G401.6 (cell line): ENCODE measurements around the gene ATXN7L2.

ENCODE experiments used
- FAIRE-seq: peaks from 2 replicates; lab custom pipeline; 2012; peaks lifted over from hg19 to GRCh38; lab: Jason Lieb, UNC

The ATXN7L2 gene

DNA sequence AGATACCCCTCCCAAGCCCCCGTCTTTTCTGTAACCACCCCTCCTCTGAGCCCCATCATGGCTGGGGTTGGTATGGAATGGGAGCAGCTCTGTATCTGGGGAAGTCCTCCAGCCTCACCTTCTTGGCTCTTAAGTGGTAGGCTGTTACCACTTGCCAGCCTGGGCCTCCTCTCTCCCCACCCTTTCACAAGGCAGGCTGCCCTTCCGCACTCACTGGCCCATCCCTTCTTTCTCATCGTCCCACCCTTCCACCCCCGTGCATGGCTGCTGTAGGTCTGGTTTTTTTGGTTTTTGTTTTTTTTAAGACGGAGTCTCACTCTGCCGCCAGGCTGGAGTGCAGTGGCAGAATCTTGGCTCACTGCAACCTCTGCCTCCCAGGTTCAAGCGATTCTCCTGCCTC is 15.4 kb downstream of the ATXN7L2 start:
- FAIRE-seq: no peak

DNA sequence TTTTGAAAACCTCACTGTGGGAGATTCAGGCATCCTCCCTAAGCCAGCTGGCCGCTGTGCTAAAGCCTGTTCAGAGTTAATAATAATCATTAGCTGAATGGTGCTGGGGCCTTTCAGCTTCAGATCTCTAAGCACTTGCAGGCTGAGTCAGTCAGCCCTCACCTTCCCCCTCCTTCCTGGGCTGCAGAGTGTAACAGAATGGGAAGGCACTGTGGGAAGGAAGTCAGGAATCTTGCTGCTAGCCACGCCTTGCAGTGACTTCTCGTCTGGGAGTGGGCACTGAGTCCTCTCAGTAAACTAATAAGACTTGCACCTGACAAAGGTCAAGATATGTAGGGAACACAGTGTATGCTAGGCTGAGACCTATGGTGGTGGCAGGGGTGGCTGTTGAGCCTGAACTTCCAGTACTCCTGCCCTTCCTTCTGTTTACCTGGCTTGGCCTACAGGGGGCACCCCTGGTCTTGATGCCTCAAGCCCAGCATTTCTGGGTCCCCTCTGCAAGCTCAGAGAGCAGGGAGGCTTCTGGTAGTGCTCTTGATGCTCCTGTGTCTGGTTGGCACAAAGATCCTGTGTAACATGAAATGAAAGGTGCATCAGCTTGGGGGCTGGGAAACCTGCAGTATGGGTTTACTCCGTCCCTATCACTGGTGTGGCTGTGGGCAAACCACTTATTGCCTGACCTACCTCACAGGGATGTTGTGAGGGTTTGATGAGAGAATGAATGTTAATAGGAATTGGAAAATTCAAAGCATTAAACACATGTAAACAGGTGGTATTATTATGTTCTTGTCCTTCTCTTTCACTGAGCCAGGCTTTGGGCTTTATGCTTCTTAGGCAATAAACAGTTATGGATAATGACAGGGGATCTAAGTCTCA is 16.2 kb downstream of the ATXN7L2 start:
- no peak for FAIRE-seq

DNA sequence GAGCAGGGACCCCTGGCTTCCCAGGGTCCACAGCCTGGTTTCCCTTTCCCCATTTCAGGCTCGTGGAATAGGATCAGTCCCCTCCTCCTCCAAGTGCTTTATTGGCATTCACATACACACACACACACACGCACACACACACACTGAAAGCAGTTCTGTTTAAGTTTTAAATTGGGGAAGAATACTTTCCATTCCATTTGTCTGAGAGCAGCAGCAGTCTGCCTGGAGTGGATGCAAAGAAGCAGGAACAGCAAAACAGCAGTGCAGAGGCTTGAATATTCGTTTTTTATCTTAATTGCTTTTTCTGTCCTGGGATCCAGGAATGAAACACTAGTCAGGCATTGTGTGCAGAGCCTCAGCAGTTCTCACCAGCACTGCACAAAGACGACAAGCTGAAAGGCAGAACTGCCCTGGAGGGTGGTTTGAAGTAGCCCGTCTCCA is 17.3 kb downstream of the ATXN7L2 start:
- FAIRE-seq: no peak

DNA sequence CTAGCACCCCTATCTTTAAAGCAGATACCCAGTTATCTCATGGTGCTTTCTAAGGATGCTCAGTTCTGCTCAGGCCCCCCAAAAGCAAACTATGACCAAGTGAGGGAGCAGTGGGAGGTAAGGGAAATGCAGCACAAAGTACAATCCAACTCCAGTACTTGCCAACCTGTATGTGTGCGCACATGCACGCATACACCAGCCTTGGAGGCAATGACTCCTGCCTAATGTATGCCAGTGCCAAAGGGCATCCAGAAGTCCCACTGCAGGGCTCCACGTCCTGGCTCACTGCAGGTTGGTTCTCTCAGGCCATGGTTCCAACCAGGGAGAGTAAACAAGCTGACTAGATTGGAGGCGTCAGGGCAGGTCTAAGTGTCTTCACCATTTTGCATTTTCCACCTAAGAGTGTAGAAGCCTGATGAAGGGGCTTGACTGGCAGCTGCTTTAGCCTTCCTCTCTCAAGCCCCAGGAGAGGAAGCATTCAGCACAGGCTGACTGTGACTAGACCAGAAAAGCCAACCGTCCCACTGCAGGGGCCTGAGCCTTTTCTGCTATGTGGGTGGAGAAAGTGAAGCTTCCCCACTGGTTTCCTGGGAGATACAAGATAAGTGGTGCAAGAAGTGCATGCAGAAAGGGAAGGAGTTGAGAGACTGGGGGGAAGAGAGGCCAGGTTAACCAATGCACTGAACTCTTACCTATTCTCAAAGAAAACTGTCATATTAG is 18.1 kb downstream of the ATXN7L2 start:
- no peak for FAIRE-seq

DNA sequence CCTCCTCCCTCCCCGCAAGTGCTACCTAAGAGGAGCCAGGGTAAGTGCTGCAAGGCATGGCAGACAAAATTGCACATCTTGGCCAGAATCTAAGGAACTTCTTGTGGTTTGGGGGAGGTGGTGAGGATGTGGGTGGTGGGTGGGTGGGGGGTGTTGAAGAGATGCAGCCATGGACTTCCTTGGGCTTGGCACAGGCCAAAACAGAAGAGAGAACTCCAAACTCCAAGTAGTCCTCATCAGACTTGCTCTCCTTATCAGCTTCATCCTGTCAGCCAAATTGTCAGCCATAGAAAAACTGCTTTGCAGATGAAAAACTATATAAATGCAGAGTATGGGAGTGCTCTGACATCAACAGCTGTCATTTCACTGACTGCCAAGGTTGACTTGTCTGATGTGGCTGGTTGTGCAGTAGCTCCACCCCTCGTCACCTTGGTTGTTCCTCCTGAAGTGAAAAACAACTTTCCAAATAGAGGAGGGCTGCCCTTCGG is 18.7 kb downstream of the ATXN7L2 start:
- no peak for FAIRE-seq

DNA sequence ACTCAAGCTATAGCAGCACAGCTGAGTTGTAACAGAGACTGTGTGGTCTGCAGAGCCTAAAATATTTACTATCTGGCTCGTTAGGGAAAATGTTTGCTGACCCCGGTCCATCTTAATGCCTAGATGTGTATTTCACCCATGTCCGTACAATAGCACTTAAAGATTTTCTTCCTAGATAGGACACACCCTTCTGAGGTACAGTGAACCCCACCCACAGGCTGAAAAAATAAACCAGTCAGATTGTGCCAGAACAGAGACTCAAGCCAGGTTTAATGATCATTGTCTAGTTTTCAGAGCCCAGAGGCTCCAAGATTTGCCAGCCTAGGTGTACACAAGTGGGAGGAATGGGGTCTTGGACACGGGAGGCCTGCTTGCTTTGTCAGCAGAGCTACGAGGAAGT is 20.2 kb downstream of the ATXN7L2 start:
- no peak for FAIRE-seq

DNA sequence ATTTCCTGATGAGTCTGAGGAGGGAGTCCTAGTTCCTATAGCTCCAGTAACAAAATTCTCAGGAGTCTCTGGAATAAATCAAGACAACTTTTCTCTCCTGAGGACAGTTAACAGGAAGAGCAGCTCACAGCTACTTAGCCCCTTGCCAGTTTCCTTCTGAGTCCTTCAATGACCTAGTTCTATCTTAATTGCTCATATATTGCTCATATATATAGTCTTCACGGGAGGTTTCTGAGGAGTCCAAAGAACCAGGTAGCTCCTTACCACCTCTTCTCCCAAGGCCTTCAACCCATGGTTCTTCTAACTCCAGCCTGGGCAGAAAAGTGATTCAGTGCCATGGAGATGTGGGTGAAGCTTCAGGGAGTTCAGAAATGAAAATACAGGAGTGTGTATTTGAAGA is 21.3 kb downstream of the ATXN7L2 start:
- no peak for FAIRE-seq

DNA sequence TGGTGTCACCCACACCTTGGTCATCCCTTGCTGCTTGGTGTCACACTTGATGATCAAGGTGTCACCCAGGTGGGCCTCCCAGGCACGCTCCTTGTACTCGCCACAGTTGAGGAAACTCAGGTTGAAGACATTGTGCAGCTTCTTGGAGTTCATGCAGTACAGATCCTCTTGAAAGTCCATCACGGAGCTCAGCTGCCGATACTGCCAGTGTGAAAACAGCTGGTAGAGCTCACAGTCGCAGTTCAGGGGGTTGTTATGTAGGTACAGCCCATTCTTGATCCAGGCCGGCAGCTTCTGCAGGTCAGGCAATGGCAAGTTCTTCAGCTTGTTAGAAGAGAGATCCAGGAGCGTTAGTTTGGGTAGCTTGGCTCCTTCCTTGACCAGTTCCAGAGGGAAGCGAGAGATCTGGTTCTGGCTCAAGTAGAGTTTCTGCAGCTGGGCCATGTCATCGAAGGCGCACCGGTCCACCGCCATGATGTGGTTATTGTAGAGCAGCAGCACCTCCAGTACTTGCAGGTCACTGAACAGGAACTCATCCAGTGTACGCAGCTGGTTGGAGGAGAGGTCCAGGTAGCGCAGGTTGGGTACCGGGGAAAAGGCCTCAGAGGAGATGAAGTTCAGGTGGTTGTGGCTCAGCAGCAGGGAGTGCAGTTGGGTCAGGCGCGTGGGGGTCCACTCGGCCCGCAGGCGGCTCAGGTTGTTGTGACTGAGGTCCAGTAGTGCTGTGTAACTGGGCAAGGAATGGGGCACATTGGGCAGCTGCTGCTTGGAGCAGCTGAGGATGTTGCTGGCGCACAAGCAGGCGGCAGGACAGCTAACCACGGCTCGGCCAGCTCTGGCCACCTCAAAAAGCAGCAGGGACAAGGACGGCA is 24.5 kb downstream of the ATXN7L2 start:
- FAIRE-seq: no peak

DNA sequence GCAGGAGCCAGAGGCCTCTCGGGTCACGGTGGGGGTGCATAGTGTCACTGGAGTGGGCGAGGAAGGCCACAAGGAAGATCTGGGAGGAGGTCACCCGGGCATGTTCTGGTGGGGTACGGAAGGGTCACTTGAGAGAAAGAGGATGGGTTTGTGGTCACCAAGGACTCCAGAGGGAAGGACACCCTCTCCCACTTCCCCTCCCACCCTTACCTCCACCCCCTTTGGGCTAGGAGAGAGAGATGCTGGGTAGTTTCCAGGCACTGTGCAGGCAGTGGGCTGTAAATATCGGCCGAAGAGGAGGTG is 25.1 kb downstream of the ATXN7L2 start:
- no peak for FAIRE-seq

DNA sequence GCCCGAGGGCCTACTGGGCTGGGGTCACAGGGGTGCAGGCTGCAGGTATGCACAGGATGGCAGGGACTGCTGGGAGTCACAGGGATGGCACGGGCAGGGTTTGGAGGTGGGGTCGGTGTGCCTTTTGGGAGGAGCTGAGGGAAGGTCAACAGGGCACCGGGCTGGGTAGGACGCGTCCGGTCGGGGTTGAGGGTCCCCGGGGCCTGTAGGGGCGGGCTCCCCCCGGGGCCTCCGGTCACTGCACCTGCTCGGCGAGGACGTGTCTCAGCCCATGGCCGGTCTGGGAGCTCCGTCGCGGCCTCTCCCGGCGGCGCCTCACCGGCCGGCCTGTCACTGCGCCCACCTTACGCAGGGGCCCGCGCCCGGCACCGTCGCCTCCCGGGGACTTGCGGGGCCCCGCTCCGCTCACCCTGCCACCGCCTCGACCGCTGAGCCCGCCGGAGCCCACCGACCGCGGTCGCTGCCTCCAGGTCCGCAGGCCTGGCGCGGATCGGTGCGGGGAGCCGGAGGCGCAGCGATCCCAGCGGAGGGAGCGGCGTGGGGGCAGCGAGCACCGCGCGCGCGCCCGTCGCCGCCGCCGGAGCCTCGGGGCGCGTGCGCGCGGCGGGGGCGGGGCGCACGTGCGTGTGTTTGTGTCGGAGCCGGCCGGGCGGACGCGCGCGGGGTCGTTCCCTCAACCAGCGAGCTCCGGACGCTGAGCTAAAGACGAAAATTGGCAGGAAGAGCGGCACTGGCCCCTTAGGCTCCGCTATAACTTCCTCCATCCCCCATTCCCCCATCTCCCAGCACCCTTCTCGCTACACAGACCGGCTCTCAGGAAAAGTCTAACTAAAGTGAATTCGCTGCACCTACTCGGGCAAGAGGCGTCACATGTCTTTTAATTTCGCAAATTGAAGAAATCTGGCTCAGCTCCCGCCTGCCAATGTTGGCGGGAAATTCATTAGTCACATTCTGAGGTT is 25.8 kb downstream of the ATXN7L2 start, which contains the start of gene AMIGO1:
Gene AMIGO1, minus strand, starts transcription at position 552 of the 959 bp plus-strand sequence. CDS start 815 bp downstream, outside the sequence.
- FAIRE-seq: no peak

DNA sequence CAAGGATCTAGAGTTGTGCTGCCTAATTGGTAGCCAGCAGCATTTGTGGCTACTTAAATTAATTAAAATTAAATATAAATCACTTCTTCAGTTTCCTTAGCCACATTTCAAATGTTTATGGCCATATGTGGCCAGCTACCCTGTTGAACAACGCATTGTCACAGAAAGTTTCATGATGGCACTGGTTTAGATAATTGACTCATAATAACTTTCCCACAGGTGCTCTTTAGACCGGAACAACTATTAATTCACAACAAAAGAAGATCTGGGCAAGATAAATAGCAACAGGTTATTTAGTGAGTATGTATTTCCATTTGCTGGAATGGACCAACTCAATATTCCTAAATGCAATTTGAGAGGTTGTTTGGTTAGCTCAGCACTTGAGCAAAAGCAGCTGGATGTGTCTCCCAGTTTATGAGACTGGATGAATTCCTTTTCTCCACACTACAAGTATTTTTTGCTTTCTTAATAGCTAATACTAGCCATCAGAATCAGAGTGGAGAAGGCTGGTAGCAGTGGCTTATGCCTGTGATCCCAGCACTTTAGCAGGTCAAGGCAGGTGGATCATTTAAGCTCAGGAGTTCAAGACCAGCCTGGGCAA is 29.5 kb downstream of the ATXN7L2 start:
- no peak for FAIRE-seq

DNA sequence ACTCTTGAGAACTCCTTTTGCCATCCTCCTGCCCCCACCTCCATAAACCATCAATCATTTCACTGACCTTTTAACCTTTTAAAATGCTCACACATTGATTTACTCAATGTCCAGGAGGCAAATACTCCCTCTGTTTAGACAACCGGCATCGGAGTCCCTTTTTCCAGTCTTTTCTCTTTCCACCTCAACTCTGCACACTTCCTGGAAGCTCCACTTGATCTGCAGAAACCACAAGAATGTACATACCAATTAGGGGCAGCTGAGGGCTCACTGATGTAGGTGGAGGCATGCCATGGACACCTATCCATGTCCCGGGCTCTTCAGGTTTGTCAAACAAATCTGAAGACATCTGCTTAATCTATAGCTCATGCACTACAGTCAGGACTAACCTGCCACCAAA is 31.1 kb downstream of the ATXN7L2 start:
- no peak for FAIRE-seq

DNA sequence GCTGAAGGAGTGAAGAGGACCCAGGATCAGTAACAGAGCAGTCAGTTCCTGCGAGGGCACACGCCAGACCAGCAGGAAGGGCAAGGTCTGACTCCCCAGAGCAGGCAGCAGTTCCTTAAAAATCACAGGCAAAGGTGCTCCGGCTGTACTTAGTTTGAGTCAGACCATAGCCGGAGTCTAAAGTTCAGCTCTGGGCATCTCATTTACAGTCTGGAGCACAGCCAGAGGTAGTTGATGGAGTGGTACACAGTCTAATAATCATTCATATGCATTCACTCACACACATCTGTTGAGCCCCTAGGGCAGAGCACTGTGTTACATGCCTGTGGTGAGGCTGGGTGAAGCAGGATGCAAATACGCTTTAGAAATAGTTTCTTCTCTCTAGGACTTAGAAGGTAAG is 33.2 kb downstream of the ATXN7L2 start:
- no peak for FAIRE-seq

DNA sequence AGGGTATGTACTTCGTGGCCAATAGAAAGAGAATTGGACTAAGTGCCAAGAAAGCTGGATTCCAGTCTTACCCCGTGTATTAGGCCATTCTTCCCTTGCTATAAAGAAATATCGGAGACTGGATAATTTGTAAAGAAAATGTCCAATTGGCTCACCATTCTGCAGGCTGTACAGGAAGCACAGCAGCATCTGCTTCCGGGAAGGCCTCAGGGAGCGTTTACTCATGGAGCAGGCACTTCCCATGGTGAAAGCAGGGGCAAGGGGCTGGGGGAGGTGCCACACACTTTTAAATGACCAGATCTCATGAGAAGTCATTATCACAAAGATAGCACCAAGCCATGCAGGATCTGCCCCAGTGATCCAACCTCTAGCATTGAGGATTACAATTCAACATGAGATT is 33.6 kb downstream of the ATXN7L2 start:
- FAIRE-seq: no peak

DNA sequence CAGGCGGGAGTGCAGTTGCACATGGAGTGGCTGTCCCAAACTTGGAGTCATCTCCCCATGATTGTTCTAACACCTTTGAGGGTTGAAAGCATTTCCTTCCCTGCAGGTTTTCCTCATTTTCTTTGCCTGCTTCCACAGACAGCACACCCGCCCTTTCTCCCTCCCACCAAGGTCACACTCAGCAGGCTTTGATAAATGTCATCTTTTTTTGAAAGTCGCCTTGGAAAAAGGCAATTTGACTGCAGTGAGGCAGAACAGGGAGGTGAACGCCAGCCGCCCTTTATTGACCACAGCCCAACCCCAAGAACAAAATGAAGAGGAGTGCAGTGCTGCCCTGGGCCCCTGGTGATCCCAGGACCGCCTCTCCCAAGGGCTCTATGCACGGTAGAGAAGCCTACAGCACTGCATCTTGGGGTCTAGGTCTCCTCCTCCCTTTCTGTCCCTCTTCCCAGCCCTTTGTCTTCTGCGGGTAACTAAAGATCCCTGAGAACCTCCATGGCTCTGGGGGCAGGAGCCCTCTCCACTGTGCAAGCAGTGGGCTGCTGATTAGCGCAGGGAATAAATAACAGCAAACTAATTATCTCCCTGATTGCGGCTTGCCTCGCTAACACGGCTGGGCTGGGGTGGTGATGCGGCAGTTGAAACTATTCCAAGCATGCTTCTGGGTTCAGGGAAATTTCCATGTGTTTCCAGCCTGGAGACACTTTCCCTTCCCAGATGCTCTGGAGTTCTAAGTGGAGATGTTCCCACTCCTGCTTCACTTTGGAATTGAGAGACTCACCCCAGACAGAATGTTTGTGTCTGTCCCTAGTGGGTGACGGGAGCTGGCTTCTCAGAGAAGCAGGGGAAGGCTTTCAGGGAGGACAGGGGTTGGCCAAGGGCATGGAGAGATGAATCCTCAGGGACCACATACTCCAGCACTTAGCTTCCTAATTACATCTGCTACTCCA is 37.6 kb downstream of the ATXN7L2 start:
- FAIRE-seq: no peak

DNA sequence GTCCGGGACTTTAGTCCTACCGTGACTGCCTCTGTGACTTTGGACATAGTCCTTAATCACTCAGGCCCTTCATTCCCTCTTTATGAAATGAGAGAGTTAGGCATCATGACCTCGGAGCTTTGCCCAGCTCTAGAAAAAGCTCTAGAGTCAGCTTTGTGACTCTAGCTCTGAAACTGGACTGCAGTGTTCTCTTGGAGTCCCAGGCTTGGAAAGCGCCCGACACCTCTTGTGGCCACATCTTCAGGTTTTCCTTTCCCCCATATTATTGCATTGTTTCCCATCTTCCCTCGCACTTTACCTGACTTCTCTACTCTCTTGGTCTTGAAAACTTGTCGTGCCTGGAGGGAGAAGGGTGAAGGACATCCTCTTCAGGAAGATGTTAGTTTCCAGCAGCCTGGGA is 38.3 kb downstream of the ATXN7L2 start:
- FAIRE-seq: no peak

DNA sequence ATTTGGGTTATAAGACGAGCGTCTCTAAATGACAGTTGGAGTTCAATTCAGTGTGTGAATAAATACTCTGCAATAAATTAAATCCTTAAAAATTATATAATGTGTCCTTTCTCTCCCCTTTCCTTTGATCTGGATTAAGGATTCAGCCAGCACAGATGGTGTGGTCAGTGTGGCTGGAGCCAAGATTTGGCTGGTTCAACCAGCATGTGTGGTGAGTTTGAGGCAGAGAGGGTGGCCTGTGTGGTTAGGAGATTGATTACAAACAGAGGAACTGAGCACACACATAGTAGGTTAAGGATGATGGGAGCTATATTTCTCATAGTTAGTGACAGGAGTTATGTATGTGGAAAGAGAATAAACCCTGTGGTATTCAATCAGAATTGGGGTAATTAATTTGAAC is 40.0 kb downstream of the ATXN7L2 start:
- FAIRE-seq: no peak

DNA sequence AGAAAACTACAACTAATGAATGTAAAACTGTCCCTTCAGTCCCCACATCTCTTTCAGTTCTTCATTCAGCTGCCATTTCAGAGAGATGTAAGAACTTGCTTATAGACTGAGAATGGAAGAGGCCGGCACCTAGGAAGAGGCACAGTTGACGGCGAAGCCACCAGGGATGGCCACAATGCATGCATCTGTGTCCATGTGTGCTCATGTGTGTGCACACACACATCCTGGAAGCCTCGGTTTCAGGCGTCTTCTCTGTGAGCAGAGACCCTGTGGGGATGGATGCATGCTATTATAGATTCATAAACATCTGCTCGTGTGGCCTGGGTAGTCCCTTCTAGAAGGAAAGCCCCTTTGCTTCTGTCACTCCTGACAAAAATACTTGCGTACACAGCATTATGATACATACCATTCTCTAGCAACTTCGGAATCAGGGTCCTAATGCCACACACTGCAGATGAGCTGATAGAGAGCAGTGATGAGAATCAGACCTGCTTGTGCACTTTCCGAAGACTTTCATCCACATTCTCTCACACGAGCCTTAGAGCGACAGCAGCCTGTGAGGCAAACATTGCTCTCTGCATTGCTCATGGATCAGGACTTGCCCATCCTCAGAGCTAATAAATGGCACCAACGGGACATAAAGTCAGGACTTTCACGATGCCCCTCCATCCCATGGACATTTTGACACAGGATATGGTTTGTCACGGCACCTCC is 43.5 kb downstream of the ATXN7L2 start:
- FAIRE-seq: no peak
